K562 (cell line): ENCODE measurements around the gene ZNF609.

Source experiments
- ETV6 ChIP-seq, 3 experiments: fragments of 150-350 bp in 1 of 3; sonication (generic) in 1 of 3; formaldehyde crosslinking in 1 of 3; IDR thresholded peaks; 2 replicates each; pipeline versions ENCODE4 v1.6.1 to v1.8.0; 2014 to 2022; ENCODE audit warnings: borderline replicate concordance in 2 of 3, low read depth in 2 of 3, antibody characterized with exemption in 1 of 3, low read length in 1 of 3, mild to moderate bottlenecking in 1 of 3, missing genetic modification reagents in 1 of 3
- JUN ChIP-seq, 2 experiments: sonication (generic) in 1 of 2; formaldehyde crosslinking in 1 of 2; IDR thresholded peaks; 2 replicates each; pipeline versions ENCODE4 v1.6.1 to v1.8.0; 2012 to 2022; ENCODE audit warnings: borderline replicate concordance in 2 of 2, mild to moderate bottlenecking in 2 of 2, improper control_type of control experiment in 1 of 2, low read depth in 1 of 2, low read length in 1 of 2, missing genetic modification reagents in 1 of 2
- JUND ChIP-seq, 2 experiments: IDR thresholded peaks; 2 replicates in 1 of 2; 3 replicates in 1 of 2; pipeline ENCODE4 v1.6.1; 2011; ENCODE audit warnings: borderline replicate concordance in 2 of 2, low read depth in 2 of 2, low read length in 2 of 2, improper control_type of control experiment in 1 of 2, missing biosample characterization in 1 of 2, missing genetic modification characterization in 1 of 2, missing genetic modification reagents in 1 of 2
- MTA3 ChIP-seq: fragments of 450-650 bp; formaldehyde crosslinking; IDR thresholded peaks from 2 replicates; pipeline ENCODE4 v1.6.1; 2017; ENCODE audit warnings: mild to moderate bottlenecking, borderline replicate concordance
- NR1H2 ChIP-seq: sonication (generic); formaldehyde crosslinking; IDR thresholded peaks from 2 replicates; pipeline ENCODE4 v1.4.0; 2020; ENCODE audit warnings: mild to moderate bottlenecking, missing genetic modification reagents
- POLR2A ChIP-seq: fragments of 450-650 bp; conservative IDR thresholded peaks from 2 replicates; pipeline ENCODE4 v1.6.1; 2016
- RAD51 ChIP-seq: fragments of 450-650 bp; IDR thresholded peaks from 2 replicates; pipeline ENCODE4 v1.7.1; 2016; ENCODE audit warnings: low read depth, mild to moderate bottlenecking, borderline replicate concordance
- ZNF274 ChIP-seq: IDR thresholded peaks from 2 replicates; pipeline ENCODE4 v1.6.1; 2011; ENCODE audit warnings: low read depth, mild to moderate bottlenecking, low read length, moderate library complexity, borderline replicate concordance
- ZNF282 ChIP-seq: sonication (generic); formaldehyde crosslinking; IDR thresholded peaks from 2 replicates; pipeline ENCODE4 v1.8.1; 2023; ENCODE audit warnings: missing genetic modification reagents
- TF ChIP-seq, protein P1 (sequence below): fragments of 250-450 bp; sonication (Bioruptor Pico); IDR thresholded peaks from 2 replicates; pipeline ENCODE4 v1.5.0; 2022; ENCODE audit warnings: mild to moderate bottlenecking
- TF ChIP-seq, protein P2 (sequence below): fragments of 450-650 bp; IDR thresholded peaks from 2 replicates; pipeline ENCODE4 v1.6.1; 2016
- TF ChIP-seq, protein P3 (sequence below), 3 experiments: fragments of 200-800 bp in 1 of 3; sonication (Bioruptor generic) in 1 of 3; sonication (generic) in 1 of 3; formaldehyde crosslinking in 1 of 3; IDR thresholded peaks; 2 replicates each; pipeline versions ENCODE4 v1.6.1 to v1.8.0; 2016 to 2022; ENCODE audit warnings: mild to moderate bottlenecking in 2 of 3, missing compliant biosample characterization in 2 of 3, missing genetic modification characterization in 2 of 3, missing genetic modification reagents in 1 of 3
- TF ChIP-seq, protein P4 (sequence below), 3 experiments: IDR thresholded peaks in 2 of 3; conservative IDR thresholded peaks in 1 of 3; 2 replicates each; pipeline ENCODE4 v1.5.1; 2011 to 2012; ENCODE audit warnings: low read length in 3 of 3, mild to moderate bottlenecking in 3 of 3, control low read depth in 2 of 3, improper control_type of control experiment in 1 of 3, inconsistent platforms in 1 of 3, low read depth in 1 of 3, mixed read lengths in 1 of 3, moderate library complexity in 1 of 3; ENCODE audit not compliant: insufficient read depth in 2 of 3
- TF ChIP-seq, protein P5 (sequence below): fragments of 250-450 bp; sonication (Bioruptor Pico); IDR thresholded peaks from 2 replicates; pipeline ENCODE4 v1.4.0; 2020; ENCODE audit warnings: mild to moderate bottlenecking, moderate library complexity

DNA sequence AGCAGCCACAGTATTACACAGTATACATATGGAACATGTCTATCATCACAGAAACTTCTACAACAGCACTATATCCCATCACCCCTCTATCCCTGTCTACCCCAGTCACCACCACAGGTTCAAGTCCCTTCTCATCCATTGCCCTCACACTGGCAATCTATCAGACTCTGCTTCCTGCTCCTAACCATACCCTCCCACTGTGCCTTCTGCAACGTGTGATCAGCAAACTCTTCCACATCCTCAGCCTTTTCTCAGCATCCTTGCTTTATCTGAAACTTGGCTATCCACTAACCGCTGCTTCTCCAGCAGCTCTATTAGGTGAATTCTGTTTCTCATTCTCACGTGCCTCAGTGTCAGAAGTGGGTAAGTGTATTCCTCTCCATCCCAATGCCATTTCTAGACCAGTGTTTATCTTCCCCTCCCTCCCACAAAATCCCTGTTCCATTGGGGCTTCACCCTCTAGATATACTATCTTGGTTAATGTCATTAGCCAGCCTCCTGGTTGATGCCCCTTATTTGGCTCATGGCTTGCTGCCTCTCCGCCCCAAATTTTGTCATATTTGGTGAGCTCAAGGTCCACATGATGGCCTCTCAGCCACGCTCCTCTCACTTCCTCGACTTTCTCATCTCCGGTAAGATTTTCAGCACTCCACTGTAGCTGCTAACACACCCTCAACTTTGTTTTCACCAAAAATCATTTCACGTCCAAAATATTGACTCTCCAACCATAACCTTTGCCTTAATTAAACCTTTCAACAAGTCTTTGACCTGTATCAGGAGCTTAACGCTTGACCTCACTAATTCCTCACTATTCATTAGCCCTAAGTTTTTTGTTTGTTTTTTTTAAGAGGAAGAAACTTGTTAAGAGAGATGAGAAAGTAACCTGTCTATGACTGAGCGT is 245.9 kb downstream of the ZNF609 start:
- TF ChIP-seq RAD51 (no peak), ZNF274 (no peak), JUN (IDR thresholded peaks at IDR 0.05; ENCODE audit: borderline replicate concordance, low read depth, low read length) (no peak), JUN (CRISPR knock-in tag; IDR thresholded peaks at IDR 0.05; ENCODE audit: borderline replicate concordance) (no peak), MTA3 (no peak), JUND (IDR thresholded peaks at IDR 0.05; ENCODE audit: borderline replicate concordance, low read depth, low read length) (no peak), JUND (tag; IDR thresholded peaks at IDR 0.05; ENCODE audit: borderline replicate concordance, low read depth, low read length) (no peak), ZNF282 (CRISPR knock-in tag) (no peak), ETV6 (IDR thresholded peaks at IDR 0.05; ENCODE audit: borderline replicate concordance in 1 of 2, low read depth in 2 of 2, low read length in 1 of 2) (no peak), ETV6 (CRISPR knock-in tag; IDR thresholded peaks at IDR 0.05; ENCODE audit: borderline replicate concordance) (no peak), NR1H2 (no peak), POLR2A (no peak)
- TF ChIP-seq, protein P1, sequence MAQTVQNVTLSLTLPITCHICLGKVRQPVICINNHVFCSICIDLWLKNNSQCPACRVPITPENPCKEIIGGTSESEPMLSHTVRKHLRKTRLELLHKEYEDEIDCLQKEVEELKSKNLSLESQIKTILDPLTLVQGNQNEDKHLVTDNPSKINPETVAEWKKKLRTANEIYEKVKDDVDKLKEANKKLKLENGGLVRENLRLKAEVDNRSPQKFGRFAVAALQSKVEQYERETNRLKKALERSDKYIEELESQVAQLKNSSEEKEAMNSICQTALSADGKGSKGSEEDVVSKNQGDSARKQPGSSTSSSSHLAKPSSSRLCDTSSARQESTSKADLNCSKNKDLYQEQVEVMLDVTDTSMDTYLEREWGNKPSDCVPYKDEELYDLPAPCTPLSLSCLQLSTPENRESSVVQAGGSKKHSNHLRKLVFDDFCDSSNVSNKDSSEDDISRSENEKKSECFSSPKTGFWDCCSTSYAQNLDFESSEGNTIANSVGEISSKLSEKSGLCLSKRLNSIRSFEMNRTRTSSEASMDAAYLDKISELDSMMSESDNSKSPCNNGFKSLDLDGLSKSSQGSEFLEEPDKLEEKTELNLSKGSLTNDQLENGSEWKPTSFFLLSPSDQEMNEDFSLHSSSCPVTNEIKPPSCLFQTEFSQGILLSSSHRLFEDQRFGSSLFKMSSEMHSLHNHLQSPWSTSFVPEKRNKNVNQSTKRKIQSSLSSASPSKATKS (CRISPR knock-in tag) = no peak
- TF ChIP-seq, protein P2, sequence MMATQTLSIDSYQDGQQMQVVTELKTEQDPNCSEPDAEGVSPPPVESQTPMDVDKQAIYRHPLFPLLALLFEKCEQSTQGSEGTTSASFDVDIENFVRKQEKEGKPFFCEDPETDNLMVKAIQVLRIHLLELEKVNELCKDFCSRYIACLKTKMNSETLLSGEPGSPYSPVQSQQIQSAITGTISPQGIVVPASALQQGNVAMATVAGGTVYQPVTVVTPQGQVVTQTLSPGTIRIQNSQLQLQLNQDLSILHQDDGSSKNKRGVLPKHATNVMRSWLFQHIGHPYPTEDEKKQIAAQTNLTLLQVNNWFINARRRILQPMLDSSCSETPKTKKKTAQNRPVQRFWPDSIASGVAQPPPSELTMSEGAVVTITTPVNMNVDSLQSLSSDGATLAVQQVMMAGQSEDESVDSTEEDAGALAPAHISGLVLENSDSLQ = no peak
- TF ChIP-seq, protein P3, sequence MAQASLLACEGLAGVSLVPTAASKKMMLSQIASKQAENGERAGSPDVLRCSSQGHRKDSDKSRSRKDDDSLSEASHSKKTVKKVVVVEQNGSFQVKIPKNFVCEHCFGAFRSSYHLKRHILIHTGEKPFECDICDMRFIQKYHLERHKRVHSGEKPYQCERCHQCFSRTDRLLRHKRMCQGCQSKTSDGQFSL (CRISPR knock-in tag; IDR thresholded peaks at IDR 0.05) = no peak
- TF ChIP-seq, protein P3 (tag; IDR thresholded peaks at IDR 0.05) = no peak
- TF ChIP-seq, protein P4, sequence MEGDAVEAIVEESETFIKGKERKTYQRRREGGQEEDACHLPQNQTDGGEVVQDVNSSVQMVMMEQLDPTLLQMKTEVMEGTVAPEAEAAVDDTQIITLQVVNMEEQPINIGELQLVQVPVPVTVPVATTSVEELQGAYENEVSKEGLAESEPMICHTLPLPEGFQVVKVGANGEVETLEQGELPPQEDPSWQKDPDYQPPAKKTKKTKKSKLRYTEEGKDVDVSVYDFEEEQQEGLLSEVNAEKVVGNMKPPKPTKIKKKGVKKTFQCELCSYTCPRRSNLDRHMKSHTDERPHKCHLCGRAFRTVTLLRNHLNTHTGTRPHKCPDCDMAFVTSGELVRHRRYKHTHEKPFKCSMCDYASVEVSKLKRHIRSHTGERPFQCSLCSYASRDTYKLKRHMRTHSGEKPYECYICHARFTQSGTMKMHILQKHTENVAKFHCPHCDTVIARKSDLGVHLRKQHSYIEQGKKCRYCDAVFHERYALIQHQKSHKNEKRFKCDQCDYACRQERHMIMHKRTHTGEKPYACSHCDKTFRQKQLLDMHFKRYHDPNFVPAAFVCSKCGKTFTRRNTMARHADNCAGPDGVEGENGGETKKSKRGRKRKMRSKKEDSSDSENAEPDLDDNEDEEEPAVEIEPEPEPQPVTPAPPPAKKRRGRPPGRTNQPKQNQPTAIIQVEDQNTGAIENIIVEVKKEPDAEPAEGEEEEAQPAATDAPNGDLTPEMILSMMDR (IDR thresholded peaks at IDR 0.05 in 2 of 3, conservative IDR thresholded peaks at IDR 0.05 in 1 of 3; ENCODE audit: insufficient read depth in 2 of 3, low read depth in 1 of 3, low read length in 3 of 3) = no peak
- TF ChIP-seq, protein P5, sequence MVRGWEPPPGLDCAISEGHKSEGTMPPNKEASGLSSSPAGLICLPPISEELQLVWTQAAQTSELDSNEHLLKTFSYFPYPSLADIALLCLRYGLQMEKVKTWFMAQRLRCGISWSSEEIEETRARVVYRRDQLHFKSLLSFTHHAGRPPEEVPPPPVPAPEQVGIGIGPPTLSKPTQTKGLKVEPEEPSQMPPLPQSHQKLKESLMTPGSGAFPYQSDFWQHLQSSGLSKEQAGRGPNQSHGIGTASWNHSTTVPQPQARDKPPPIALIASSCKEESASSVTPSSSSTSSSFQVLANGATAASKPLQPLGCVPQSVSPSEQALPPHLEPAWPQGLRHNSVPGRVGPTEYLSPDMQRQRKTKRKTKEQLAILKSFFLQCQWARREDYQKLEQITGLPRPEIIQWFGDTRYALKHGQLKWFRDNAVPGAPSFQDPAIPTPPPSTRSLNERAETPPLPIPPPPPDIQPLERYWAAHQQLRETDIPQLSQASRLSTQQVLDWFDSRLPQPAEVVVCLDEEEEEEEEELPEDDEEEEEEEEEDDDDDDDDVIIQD = no peak
